ENCODE measurements around the gene CAMLG.
A peak's percentile ranks its signal among the peaks of the same experiment; 100 is the strongest.
"Not testable (repeated sequence)": the region's sequence is repeated elsewhere in the genome, so short reads cannot be mapped to it uniquely, and the experiment has no call there.

The CAMLG gene

GRCh38 chr5:134738133-134738962 is at the start of gene CAMLG:
CAMLG (plus strand) TSS chr5:134738548; CDS start chr5:134738621, 73 bp downstream.
- peak; percentile 95 to 97 for DNase-seq (ENCODE audit: extremely low read depth in 1 of 2, low read depth in 1 of 2)

- DNase-seq (ENCODE audit: extremely low read depth in 1 of 2, low read depth in 1 of 2) = not testable (repeated sequence)
Measured at GRCh38 chr5:134690144-134690543, 48.2 kb upstream of the CAMLG start.

DNA sequence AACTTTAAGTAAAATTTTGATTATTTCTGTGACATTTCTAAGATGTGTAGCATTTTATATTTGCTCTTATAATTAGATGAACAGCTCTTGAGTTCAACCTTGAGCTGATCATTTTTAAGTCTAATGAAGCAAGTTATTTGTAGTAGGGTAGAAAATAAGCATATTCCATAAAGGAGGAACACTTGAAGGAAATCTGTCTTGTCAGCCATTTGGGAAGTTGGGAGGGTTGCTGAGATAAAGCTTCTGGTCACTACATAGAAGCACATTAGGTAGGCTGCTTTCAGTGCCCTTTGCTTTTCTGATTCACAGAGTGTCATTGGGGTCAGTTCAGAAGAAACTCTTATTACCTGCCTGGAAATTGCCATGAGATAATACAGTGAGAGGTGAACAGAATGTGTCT is 45.6 kb upstream of the CAMLG start:
- no peak for DNase-seq (ENCODE audit: extremely low read depth in 1 of 2, low read depth in 1 of 2)

DNA sequence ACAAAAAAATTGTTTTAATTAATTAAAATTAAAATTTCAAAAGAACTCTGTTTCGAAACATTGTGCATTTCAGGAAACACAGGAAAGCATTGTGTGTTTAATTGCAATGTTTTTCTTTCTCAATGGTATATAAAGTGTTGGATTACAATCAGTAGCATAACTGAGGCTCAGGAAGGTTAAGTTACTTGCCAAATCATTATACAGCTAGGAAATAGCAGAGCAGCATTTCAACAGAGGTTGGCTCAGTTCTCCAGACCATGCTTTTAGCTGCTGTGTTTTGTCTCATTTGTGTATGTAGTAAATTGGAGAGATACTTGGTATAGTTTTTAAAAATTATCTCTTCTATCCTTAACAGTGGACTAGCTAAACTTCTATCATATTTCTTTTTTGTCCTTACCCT is 30.0 kb upstream of the CAMLG start:
- no peak for DNase-seq (ENCODE audit: extremely low read depth in 1 of 2, low read depth in 1 of 2)

DNA sequence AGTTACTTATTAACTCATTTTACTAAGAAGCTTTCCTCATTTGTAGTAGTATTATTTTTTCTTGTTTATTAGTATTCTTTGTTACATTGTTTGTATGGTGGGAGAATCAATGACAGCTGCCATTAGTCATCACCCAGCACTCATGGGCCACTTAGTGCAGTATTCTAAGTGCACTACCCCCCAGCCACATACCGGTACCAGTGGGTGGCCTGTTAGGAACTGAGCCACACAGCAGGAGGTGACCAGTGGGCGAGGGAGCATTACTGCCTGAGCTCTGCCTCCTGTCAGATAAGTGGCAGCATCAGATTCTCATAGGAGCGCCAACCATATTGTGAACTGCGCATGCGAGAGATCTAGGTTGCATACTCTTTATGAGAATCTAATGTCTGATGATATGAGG is 24.2 kb upstream of the CAMLG start:
- DNase-seq (ENCODE audit: extremely low read depth in 1 of 2, low read depth in 1 of 2) = no peak

GRCh38 chr5:134714541-134714940 is 23.8 kb upstream of the CAMLG start:
- DNase-seq (ENCODE audit: extremely low read depth in 1 of 2, low read depth in 1 of 2) = no peak

GRCh38 chr5:134715466-134715865 is 22.9 kb upstream of the CAMLG start:
- DNase-seq (ENCODE audit: extremely low read depth in 1 of 2, low read depth in 1 of 2) = not testable (repeated sequence)

DNA sequence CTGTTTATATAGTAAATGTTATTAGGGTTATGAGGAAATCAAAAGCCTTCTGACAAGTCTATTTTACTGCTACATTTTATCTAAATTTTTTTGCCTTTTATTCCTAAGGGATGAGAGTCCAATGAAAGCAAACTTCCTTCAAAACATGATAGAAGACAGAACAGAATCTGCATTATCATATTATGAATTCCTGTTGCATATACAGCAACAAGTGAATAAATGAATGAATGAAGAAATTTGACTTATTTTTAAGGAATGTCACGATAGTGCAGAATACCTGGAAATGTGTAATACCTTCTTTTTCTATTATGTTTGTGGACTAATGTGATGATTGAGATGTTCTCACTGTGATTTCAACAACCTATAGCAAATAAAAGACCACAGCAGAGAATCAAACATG is 13.5 kb upstream of the CAMLG start:
- DNase-seq (ENCODE audit: extremely low read depth in 1 of 2, low read depth in 1 of 2) = no peak

DNA sequence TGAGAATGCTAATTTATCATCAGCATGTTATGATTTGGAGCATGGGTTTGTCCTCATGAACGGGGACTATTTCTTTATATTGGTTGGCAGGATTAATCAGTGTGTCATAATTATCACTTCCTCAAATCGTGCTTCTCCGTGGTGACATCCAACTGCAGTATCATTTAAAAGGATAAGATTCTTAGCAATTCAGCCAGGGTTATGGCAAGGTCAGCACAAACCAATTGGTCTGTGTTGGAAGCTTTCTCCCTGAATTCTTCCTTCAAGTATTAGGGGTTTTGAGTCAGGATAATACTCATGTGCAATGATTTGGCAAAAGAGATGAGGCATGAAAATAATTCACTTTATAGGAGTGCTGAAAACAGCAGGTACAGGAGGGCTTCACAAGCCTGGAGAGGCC is 5.5 kb upstream of the CAMLG start:
- DNase-seq (ENCODE audit: extremely low read depth in 1 of 2, low read depth in 1 of 2) = no peak

- DNase-seq (ENCODE audit: extremely low read depth in 1 of 2, low read depth in 1 of 2) = no peak
Measured at GRCh38 chr5:134735243-134735642, 3.1 kb upstream of the CAMLG start.

GRCh38 chr5:134736173-134736812 is 2.1 kb upstream of the CAMLG start:
- no peak for DNase-seq (ENCODE audit: extremely low read depth in 1 of 2, low read depth in 1 of 2)

DNA sequence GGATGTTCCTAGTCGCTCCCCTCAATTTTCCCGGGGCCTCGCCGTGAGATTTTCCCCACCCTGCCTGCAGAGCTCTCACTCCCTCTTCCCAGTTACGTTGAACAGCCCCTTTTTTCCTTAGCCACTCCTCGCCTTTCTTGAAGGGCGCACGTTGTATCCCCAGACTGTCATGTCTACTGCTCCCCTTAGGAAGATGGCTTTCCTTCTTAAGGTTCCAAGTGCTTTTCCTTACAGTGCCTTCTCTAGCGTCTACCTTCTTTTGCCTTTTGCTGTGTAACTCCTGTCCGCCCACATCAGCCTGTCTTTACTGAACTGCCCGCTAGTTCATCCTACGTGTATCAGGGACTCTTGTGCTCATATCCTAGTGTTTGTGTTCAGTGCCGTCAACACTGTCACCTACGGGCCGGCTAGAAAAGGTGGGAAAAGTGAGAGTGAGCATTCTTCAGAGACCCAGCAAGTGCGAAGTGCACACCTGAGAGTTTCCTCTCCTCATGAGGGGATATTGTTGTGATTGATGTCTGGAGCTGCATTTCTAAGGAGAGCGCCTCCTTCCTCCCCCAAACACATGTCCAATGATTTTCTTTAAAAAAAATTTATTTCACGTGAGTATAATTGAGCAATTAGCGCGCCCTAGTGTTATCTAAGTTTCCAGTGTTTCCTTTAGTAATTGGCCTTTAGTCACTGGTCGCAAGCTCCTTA is 764 bp downstream of the CAMLG start:
- peak in 1 of 2 donors; percentile 8 for DNase-seq (ENCODE audit: extremely low read depth in 1 of 2, low read depth in 1 of 2)

GRCh38 chr5:134741052-134741451 is 2.7 kb downstream of the CAMLG start:
- no peak for DNase-seq (ENCODE audit: extremely low read depth in 1 of 2, low read depth in 1 of 2)

DNA sequence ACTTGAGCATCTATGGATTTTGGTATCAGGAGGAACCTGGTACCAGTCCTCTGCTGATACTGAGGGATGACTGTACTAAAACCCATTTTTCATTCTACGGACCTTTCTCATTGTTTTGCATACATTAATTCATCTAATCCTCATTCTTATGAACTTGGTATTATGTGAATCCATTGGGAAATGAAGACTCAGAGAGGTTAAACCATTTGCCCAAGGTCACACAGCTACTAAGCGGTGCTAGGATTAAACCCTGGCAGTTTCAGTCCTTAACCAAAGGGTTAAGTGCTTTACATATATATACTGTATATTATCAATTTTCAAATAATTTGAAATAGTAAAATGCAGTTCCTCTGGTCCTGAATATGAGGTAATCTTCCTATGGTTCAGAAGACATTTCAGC is 3.8 kb downstream of the CAMLG start:
- no peak for DNase-seq (ENCODE audit: extremely low read depth in 1 of 2, low read depth in 1 of 2)

GRCh38 chr5:134749415-134749814 is 11.1 kb downstream of the CAMLG start:
- no peak for DNase-seq (ENCODE audit: extremely low read depth in 1 of 2, low read depth in 1 of 2)

GRCh38 chr5:134758176-134758503 is 19.8 kb downstream of the CAMLG start:
- DNase-seq (ENCODE audit: extremely low read depth in 1 of 2, low read depth in 1 of 2) = no peak

DNA sequence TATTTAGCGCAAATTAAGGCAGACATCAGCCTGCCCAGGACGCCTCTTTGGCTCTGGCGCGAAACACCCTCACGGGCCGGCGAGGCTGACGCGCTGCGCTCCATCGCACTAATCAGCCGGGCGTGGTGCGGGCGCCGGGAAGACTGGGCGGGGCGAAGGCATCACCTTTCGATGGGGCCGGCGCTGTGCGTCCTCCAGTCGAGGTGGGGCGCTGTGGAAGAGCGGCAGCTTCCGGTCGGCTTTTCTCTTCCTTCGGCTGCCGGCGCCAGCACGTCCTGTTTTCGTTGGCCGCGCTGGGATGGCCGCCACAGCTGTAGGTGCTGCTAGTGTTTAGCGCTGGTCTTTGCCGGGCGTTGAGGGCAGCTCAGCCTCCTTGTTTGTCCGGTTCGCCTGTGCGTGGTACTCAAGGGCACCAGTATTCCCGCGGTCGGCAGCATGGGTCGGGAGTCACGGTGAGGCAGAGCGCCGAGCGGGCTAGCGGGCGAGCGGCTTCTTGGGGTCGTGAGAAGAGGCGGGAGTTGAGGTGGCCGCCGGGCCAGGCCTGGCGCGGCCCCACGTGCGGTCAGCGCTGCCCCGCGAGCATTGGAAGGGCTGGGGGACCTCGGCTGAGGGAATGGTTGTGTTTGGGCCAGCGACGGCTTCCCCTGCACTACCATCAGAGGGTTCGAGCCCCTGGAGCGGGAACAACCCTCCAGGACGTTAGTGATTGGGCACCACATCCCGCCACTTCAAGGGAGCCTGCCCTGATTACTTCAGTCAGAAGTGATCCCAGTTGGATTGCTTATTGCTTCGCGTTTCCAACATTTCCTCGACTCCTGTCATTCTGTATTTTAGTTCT is 20.4 kb downstream of the CAMLG start, which contains the start of gene DDX46:
TSS of gene DDX46 (plus strand) at position 276 of the 838 bp plus-strand sequence. CDS start at position 436, 160 bp downstream.
- peak; percentile 85 to 91 for DNase-seq (ENCODE audit: extremely low read depth in 1 of 2, low read depth in 1 of 2)

- DNase-seq (ENCODE audit: extremely low read depth in 1 of 2, low read depth in 1 of 2) = not testable (repeated sequence)
Measured at GRCh38 chr5:134767528-134768291, 29.4 kb downstream of the CAMLG start.

DNA sequence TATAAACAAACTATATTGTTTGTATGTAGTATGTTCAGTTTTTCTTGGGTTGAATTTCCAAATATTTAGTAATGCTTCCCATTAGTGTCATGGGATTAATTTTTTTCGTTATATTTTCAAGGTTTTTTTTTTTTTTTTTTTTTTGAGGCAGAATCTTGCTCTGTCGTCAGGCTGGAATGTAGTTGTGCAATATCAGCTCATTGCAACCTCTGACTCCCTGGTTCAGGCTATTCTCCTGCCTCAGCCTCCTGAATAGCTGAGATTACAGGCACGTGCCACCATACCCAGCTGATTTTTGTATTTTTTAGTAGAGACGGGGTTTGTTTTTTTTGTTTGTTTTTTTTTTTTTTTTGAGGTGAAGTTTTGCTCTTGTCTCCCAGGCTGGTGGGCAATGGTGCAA is 30.9 kb downstream of the CAMLG start:
- DNase-seq (ENCODE audit: extremely low read depth in 1 of 2, low read depth in 1 of 2) = no peak

GRCh38 chr5:134772461-134773125 is 34.2 kb downstream of the CAMLG start:
- no peak for DNase-seq (ENCODE audit: extremely low read depth in 1 of 2, low read depth in 1 of 2)
